GM21786 (cell line): Measurements from ENCODE around the gene KMT2A.

Experiments
- ATAC-seq: cut with Tn5 transposase; IDR thresholded peaks from one replicate; pipeline ENCODE4 v1.9.1; 2021; ENCODE audit not compliant: unreplicated experiment

The KMT2A gene

GRCh38 chr11:118531597-118532084 is 95.3 kb downstream of the KMT2A start:
- ATAC-seq: no peak

DNA sequence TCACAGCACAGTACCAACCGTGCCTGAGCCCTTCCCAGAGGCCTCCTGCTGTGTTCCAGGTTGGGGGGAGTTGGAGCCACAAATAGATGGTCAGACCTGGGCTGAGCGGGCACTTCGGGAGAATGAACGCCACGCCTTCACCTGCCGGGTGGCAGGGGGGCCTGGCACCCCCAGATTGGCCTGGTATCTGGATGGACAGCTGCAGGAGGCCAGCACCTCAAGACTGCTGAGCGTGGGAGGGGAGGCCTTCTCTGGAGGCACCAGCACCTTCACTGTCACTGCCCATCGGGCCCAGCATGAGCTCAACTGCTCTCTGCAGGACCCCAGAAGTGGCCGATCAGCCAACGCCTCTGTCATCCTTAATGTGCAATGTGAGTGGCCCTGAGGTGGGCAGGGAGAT is 95.8 kb downstream of the KMT2A start:
- ATAC-seq: no peak

GRCh38 chr11:118532852-118533768 is 96.8 kb downstream of the KMT2A start:
- no peak for ATAC-seq

DNA sequence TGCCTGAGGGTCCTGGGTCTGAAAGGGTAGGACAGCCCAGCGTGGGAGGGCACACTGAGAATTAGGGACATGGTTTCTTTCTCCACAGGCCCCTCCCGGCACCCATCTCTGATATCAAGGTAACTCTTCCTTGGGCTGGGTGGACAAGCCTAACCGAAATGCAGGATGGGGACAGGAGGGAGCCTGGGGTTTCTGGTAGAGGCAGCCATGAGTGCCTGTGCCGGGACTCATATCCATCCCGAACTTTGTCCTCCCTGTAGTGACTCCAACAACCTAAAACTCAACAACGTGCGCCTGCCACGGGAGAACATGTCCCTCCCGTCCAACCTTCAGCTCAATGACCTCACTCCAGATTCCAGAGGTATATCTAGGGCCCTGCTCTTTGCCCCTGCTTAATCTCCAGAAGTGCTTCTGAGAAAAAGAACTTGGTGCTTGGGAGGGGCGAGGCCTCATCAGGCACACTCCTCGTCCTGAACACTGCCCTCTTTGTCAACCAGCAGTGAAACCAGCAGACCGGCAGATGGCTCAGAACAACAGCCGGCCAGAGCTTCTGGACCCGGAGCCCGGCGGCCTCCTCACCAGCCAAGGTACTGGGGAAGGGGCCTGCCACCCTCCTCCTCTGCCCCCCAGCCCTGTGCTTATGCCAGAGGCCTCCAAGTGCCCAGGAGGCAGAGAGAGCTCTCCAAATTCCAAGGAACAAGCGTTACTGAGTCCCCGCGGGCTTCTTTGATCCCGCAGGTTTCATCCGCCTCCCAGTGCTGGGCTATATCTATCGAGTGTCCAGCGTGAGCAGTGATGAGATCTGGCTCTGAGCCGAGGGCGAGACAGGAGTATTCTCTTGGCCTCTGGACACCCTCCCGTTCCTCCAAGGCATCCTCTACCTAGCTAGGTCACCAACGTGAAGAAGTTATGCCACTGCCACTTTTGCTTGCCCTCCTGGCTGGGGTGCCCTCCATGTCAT is 97.8 kb downstream of the KMT2A start:
- ATAC-seq: no peak

GRCh38 chr11:118535261-118535660 is 99.0 kb downstream of the KMT2A start:
- no peak for ATAC-seq

DNA sequence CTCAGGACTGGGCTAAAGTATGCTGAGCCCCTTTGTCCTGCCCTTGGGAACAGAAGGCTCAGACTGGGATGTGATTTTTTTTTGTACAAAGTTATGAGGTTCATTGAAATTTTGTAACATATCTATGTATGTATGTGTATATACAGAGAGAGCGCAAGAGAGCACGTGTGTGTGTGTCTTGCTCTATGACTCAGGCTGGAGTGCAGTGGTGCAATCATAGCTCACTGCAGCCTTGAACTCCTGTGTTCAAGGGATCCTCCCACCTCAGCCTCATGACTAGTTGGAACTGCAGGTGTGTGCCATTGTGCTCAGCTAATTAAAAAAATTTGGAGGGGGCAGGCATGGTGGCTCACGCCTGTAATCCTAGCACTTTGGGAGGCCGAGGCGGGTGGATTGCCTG is 100.4 kb downstream of the KMT2A start:
- no peak for ATAC-seq

DNA sequence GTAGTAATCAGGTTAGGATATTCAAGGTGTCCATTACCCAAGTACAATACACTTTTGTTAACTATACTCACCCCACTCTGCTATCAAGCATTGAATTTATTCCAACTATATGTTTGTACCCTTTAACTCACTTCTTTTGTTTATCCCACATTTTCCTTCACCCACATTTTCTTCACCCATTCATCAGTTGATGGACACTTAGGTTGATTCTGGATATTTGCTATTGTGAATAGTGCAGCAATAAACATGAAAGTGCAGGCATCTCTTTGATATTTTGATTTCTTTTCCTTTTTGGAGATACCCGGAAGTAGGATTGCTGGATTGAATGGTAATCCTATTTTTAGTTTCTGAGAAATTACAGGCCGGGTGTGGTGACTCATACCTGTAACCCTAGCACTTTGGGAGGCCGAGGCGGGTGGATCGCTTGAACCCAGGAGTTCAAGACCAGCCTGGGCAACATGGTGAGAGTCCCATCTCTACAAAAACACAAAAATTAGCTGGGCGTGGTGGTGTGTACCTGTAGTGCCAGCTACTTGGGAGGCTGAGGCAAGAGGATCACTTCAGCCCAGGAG is 101.2 kb downstream of the KMT2A start:
- no peak for ATAC-seq

DNA sequence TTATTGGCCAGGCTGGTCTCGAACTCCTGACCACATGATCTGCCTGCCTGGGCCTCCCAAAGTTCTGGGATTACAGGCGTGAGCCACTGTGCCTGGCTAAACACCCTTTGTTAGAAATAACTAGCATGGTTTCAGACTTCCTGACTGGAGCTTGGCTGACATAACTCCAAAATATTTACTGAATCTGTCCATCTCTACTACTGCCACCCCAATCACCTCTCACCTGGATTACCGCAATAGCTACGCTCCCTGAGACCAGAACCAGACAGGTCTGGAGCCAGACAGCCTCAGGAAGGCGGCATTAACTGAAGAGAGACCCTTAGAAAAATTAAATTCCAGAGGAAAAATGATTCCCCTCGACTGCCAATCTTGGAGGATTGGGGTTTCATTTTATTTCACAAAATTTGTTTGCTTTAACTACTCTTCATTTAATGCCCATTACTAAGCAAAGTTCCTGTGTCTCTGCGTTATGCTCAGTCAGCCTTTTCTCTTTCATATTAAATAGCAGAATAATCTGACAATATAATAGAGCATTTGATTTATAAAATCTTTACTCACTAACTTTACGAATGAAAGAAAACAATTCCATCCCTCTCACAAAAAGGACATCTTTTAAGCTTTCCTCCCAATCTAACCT is 107.8 kb downstream of the KMT2A start:
- ATAC-seq: no peak

GRCh38 chr11:118544647-118545010 is 108.3 kb downstream of the KMT2A start:
- ATAC-seq: no peak

DNA sequence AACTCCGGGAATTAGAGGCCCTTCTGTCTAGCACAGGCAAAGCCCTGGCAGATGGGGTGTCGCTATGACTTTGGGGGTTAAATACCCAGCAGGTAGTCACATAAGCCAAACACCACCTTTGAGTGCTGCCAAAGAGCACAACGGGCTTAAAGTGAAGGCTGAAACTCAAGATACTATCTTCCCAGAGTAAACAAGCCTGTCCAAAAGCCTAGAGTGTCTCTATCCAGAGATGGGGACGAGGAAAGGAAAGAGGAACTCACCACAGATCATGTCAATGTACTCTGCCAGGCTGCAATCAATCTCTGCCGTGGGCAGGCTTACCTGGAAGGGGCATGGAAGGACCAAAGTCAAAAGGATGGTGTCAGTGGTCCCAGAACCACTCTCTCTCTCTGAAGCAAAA is 109.2 kb downstream of the KMT2A start:
- no peak for ATAC-seq

DNA sequence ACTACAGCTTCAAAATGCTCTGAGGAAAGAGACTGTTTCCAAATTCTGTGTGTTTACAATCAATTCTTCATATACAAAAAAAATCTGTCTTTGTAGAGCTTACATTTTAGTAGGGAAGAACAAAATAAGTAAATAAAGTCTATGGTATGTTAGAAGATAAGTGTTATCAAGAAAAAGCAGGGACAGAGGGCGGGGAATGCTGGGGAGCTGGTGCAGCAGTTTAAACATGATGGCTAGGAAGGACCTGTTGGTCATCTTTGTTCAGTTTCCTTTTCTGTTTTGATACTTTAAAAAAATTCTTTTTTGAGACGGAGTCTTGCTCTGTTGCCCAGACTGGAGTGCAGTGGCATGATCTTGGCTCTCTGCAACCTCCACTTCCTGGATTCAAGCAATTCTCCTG is 110.8 kb downstream of the KMT2A start:
- ATAC-seq: no peak

DNA sequence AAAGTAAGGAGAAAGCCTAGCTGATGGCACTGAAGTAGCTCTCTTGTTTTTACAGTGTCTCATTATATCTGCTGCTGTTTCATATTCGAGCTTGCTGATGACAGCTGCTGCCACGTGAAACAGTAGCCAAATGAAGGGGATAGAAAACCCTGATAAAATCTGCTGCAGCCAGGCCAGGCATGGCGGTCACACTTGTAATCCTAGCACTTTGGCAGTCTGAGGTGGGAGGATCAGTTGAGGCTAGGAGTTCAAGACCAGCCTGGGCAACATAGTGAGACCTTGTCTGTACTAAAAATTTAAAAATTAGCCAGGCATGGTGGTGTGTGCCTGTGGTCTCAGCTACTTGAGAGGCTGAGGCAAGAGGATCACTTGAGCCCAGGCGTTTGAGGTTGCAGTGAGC is 116.0 kb downstream of the KMT2A start:
- ATAC-seq: no peak

DNA sequence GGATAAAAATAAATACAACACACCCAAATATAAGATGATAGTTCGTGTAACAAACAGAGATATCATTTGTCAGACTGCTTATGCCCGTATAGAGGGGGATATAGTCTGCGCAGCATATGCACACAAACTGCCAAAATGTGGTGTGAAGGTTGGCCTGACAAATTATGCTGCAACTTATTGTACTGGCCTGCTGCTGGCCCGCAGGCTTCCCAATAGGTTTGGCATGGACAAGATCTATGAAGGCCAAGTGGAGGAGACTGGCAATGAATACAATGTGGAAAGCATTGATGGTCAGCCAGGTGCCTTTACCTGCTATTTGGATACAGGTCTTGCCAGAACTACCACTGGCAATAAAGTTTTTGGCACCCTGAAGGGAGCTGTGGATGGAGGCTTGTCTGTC is 124.5 kb downstream of the KMT2A start:
- no peak for ATAC-seq

DNA sequence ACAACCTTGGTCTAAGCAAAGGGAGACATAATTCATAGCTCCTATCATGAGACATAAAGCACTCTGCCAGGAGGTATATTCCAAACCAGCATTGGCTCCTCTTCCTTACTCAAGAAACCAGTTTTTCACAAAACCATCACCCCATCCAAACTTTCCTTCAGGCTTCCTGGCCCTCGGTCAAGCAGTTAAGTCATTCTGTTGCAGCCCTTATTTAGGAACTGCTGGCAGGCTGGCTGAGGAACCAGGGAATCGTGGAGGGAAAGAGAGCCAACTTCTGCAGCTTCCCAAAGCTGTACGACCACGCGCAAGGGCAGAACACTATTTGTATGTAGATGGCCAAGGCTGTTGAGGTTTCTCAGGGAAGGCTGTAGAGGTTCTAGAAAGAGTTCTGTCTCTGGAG is 128.8 kb downstream of the KMT2A start:
- ATAC-seq: no peak

- no peak for ATAC-seq
Measured at GRCh38 chr11:118569670-118570069, 133.4 kb downstream of the KMT2A start.

GRCh38 chr11:118570787-118571186 is 134.5 kb downstream of the KMT2A start:
- ATAC-seq: no peak

- peak; percentile 11 for ATAC-seq
Measured at GRCh38 chr11:118571701-118572060, 135.4 kb downstream of the KMT2A start.

- peak; percentile 73 for ATAC-seq
Measured at GRCh38 chr11:118572061-118572980, 136.0 kb downstream of the KMT2A start, which contains the start of gene ARCN1. TSS of gene ARCN1 (plus strand) at chr11:118572409. CDS start at chr11:118572548, 139 bp downstream.

DNA sequence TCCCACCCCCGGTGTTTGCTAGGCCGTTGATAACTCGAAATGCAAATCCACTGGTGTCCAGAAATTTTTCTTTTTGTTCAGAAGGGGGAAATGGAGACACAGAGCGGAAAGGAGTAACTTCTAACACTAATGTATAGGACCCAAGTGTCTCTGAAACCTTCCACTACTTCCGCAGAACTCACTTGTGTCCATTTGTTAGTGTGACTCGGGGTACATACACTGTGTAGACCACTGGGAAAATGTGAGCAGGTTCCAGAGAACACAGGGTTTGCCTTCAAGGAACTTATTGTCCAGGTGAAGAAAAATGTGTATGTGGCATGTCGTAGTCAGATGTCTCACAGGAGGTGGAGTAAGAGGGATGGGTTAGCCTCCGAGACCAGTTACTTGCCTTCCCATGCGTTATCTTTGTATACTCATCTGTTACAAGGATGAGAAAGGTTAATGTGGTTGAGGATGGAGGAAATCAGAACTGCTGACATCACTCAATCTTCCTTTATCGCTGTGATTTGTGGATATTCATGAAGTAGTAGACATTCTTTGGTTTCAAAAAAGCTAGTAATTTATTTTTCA is 136.8 kb downstream of the KMT2A start:
- ATAC-seq: no peak
